Measurements from ENCODE around the gene INTS11. TPM values are rescaled to one million over a fixed set of nuclear protein-coding genes. Genes with fewer than 3 reads are reported as not detected.
"Not testable (repeated sequence)": the region's sequence is repeated elsewhere in the genome, so short reads cannot be mapped to it uniquely, and the experiment has no call there.

Gene INTS11
- 28.9 TPM for total RNA-seq

DNA sequence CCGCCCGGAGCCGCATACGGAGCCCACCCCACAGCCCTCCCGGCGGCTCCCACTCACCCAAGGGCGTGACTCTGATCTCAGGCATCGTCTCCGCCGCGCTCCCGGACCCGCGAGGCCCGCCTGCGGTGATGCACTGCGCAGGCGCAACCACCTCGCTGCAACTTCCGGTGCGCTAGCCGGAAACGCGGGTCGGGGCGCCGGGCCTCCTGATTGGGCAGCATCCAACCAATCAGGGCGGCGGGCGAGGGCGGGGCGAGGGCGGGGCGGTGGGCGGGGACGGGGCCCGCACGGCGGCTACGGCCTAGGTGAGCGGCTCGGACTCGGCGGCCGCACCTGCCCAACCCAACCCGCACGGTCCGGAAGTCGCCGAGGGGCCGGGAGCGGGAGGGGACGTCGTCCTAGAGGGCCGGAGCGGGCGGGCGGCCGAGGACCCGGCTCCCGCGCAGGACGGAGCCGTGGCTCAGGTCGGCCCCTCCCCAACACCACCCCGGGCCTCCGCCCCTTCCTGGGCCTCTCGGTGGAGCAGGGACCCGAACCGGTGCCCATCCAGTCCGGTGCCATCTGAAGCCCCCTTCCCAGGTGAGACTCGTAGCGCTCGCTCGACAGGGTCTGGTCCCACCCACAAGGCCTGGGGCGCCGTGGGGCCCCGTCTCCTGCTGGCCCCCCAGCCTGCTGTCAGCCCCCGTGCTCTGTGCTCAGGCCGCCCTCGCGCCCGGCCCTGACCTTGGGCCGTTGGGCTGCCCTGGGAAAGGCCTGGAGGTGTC, at the start of gene INTS11, which contains the start of gene CPTP:
Gene INTS11 (minus strand): TSS at position 137 of the 764 bp plus-strand sequence. CDS start 52 bp downstream, at position 85.
Gene CPTP (plus strand): TSS at position 279 of the 764 bp plus-strand sequence. CDS start 2,109 bp downstream, outside the sequence.
- FAIRE-seq (no peak), DNase-seq (ENCODE audit: low spot score in 2 of 2) (peak; percentile 96 to 98)

DNA sequence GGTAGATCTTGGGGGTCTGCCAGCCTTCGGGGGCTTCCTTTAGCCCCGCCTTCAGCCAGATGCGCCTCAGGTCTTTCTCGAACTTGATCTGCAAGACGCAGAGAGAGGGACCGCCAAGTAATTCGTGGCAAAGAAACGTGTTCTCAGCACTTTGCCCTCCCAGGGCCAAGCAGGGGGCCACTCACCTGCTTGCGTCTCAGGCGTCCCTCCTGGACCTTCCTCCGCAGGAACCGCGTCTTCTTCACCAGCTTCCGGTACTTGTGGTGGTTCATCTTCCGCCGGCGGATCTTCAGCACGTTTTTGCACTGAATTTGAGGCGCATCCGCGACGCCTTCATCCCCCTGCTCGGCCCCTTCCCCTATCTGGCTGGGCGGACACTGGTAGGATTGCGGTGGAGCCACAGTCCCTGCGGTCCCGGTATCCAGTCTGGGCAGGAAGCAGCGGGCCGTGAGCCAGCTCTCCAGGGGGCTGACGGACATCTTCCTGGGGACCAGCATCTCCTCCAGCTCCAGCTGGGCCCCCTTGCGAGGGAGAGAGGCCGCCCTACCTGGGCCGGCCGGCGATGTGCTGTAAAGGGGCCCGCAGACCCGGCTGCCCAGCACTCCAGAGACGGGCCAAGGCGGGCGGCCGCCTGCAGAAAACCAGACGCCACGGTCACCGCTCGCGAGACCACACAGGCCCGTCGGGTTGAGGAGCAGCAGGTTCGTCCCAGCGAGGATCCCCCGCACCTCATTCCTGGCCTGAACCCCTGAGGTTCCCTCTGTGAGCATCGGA, 49.5 kb upstream of the INTS11 start:
- FAIRE-seq (no peak), DNase-seq (ENCODE audit: low spot score in 2 of 2) (no peak)

DNA sequence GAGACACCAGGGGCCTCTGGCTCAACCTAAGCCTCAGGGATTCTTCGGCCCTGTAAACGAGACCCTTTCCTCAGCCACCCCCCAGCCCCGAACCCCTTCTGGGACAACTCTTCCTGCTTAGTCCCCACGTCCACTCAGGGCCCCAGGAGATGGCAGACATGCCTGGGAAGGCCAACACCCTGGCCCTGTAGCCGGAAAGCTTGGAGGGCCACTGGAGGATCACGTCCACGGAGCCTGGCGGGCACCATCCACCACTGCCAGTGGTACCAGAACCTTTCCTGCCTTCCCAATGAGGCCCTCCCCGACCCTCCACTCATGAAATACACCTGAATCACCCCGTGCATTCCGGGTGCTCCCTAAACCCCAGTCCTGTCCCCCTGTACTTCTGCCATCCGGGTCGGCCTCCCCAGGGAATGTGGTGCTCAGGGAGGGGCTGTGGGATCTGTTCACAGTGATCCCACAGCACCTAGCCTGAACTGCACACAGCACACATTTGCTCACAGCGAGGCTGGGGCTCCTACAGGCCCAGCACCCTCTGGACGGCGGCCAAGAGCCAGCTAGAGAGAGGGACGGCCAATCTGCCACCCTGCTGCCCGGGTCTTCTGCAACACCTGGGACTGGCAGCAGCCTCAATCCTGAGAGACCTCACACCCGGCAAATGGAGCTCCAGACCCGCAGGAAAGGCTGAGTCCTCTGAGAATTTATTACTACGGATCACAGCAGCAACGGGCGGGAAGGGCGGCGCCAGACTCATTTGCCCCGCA, 48.8 kb upstream of the INTS11 start:
- DNase-seq (ENCODE audit: low spot score in 2 of 2) (no peak), FAIRE-seq (no peak)

DNA sequence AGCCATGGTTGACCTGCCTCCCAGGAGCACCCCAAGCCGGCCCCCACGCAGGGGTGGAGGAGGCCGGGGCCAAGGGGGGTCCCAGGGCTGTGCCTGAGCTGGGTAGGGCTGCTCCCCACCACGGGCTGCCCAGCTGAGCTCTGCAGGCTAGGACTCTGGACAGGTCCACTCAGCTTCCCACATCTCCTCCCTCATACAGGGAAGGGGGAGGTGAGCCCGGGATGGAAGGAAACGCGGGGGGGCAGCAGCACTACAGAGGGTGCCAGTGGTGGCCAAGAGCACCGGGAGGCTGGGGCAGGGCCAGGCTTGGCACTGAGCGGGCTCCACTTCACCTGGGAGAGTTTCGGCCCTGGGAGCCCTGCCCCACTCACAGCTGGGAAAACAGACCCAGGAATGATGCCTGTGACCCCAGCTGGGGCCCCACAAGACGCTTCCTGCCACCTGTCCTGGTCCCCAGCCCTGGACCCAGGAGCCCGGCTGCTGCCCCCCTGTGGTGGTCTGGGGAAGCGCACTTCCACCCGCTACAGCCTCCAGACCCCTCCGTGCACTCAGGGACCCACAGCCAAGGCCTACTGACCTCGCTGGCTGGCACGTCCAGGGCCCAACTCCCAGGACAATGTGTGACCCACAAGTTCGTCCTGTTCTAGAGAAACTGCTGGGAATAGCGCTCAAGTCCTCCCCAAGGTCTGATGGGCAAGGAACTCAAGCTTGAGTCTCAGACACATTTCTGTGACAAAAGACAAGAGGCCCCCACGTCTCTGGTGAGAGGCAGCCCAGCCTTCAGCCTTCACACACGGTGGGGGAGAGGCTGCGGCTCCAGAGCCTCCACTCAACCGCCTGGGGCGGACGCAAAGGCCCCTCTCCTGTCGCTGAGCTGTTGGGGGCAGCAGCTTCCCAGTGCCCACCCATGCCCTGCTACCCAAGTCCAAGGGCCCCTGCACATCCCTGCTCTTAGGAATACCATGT, 47.6 kb upstream of the INTS11 start:
- no peak for FAIRE-seq
- DNase-seq (ENCODE audit: low spot score in 2 of 2): peak; percentile 74 to 83

DNA sequence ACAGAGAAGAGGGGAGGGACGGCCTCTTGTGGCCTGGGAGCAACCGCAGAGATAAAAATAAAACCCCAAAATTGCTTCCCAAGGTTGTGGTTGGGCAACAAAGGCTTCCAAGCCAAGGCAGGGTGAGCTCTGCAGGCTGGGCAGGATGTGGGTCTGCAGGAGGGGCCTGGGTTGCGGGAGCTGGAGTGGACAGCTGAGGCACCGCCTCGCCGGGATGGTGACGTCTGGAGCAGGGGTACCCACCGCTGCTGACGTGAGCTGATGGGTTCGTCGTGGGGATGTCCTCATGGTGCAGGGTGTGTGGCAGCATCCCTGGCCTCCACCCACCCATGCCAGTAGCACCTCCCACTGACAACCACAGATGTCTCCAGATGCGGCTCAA, 46.9 kb upstream of the INTS11 start:
- DNase-seq (ENCODE audit: low spot score in 2 of 2) (no peak), FAIRE-seq (no peak)

DNA sequence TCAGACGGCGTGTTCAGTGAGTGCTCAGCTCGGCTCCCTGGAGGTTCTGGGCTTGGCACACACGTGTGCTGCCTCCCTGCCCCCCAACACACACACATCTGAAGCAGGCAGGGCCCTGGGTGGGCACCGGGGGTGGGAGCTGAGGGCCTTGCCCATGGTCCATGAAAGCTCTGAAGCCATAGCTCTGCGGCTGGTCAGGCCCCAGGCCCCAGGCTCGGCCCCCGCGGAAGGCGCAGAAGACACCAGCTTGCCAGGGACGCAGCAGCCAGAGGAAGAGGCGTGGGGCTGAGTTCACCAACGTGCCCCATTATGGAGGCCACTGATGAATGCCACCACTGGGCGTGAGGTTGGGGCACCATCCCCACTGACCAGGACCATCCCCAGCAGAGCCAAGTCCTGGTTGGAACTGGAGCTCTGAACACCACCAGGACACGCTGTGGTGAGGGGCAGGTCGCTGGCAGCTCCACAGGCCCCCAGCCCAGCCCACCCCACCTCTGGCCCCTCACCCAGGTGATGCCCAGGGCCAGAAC, 46.4 kb upstream of the INTS11 start:
- FAIRE-seq (no peak), DNase-seq (ENCODE audit: low spot score in 2 of 2) (no peak)

DNA sequence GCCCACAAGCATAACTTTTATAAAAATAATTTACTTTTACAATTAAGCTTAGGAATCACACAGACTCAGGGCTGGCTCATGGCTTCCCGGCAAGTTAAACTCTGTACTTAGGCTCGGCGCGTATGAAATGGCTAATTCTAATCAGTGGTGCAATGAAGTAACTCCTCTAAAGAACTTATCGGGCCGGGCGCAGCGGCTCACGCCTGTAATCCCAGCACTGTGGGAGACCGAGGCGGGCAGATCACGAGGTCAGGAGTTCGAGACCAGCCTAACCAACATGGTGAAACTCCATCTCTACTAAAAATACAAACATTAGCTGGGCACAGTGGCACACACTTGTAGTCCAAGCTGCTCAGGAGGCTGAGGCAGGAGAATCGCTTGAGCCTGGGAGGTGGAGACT, 45.6 kb upstream of the INTS11 start:
- not testable (repeated sequence) for FAIRE-seq

DNA sequence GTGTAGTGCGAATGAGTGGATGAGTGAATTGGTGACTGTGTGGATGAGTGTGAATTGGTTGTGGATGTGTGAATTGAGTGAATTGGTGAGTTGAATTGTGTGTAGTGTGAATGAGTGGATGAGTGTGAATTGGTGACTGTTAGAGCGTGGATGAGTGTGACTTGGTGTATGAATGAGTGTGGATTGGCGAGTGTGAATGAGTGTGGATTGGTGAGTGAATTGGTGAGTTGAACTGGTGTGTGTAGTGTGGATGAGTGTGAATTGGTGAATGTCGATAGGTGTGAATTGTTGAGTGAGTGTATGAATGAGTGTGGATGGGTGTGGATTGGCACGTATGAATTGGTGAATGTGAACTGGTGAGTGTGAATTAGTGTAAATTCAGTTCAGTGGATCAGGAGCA, 42.9 kb upstream of the INTS11 start:
- no peak for DNase-seq (ENCODE audit: low spot score in 2 of 2)
- no peak for FAIRE-seq

More for the DNA sequence above, 45.6 kb upstream of the INTS11 start:
- not testable (repeated sequence) for DNase-seq (ENCODE audit: low spot score in 2 of 2)

DNA sequence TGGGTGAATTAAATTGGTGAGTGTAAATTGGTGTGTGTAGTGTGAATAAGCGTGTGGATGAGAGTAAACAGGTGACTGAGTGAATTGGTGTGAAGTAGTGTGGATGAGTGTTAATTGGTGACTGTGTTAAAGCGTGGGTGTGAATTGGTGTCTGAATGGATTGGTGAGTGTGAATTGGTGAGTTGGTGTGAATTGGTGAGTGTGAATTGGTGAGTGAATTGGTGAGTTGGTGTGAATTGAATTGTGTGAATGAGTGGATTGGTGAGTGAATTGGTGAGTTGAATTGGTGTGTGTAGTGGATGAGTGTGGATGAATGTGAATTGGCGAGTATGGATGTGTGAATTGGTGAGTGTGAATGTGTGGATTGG, 42.2 kb upstream of the INTS11 start:
- DNase-seq (ENCODE audit: low spot score in 2 of 2) (no peak), FAIRE-seq (no peak)

DNA sequence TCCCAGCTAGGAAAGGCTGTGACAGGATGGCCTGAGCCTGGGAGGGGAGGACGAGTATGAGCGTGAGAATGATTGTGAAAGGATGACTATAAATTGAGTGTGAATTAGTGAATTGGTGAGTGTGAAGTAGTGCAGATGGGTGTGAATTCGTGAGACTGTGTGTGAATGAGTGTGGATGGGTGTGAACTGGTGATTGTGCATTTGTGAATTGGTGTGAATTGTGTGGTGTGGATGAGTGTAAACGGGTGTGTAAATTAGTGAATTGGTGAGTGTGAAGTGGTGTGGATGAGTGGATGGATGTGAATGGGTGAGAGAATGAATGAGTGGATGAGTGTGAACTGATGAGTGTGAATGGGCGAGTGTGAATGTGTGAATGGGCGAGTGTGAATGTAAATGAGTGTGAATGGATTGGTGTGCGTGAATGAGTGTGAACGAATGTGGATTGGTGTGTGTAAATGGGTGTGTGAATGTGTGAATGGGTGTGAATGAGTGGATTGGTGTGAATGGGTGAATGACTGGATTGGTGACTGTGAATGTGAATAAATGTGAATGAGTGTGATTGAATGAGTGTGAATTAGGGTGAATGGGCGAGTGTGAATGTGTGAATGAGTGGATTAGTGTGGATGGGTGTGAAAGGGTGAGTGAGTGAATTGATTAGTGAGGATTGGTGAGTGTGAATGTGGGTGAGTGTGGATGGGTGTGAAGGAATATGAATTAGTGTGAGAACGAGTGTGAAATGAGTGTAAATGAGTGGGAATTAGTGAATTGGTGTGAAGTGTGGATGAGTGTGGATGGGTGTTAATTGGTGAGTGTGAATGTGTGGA, 41.6 kb upstream of the INTS11 start:
- DNase-seq (ENCODE audit: low spot score in 2 of 2) (no peak), FAIRE-seq (no peak)

DNA sequence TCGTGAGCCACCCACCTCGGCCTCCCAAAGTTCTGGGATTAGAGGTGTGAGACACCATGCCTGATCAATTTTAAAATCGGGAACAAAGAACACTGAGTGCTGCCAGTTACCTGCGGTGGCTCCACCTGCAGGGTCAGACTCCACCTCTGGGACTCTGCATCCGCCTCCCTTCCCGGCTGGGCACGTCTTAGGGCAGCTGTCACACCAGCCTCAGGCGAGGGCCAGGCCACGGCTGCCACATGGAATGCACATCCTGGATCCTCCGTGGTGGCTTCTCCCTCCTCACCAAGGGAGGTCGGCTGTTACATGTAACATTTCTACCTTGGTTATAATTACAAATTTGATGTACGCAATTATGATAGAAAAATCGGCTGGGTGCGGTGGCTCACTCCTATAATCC, 39.8 kb upstream of the INTS11 start:
- DNase-seq (ENCODE audit: low spot score in 2 of 2) (no peak), FAIRE-seq (no peak)

DNA sequence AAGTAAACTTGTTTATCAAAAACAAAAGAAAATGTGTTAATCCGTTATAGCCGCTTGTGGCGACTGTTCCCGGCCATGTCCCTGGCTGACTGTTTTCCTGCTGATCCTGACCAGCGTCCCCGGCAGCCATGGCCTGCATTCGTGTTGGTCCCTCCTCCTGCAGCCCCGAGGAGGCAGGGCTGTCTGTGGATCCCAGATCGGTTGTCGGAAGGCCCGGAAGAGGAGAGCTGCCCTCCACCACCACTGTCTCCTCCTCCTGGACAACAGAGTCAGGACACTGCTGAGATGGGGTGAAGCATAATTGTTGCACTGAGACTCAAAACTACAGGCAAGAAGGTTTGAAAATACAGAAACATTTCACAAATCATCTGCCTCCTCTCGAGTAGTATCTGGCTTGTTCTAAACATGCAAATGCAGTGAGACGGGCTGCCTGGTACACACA, 37.5 kb upstream of the INTS11 start:
- DNase-seq (ENCODE audit: low spot score in 2 of 2) (no peak), FAIRE-seq (no peak)

DNA sequence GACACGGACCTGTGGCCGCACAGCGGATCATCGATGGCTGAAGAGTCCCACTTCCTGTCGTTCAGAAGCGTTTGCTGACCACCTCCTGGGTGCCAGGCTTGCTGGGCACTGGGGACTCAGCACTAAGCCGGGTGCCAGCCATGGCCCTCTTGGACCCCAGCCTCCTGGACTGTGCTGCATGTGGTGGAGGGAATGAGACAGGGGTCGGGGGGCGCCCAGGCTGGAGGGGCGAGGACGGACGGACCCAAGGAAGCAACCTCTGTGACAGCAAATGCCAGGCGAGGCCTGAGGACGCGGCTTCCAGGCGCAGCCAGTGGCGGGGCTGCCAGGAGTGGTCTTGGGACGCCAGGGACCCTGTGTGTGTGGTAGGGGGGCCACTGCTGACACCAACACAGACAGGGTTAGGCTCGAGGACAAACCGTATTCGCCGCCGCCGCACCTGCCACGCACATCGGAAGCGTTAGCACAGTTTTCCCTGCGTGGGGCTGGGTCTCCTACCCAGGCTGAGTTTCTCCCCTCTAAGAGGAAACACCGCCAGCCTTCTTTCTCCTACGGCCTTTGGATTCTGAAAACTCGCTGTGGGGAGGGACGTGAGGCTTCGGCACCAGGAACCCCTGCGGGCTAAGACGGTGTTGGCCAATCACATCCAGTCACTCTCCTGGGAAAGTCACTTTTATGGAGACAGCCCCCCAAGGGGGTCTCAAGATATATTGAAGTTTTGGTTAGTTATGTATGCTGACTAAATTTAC, 36.9 kb upstream of the INTS11 start:
- no peak for DNase-seq (ENCODE audit: low spot score in 2 of 2)
- no peak for FAIRE-seq

DNA sequence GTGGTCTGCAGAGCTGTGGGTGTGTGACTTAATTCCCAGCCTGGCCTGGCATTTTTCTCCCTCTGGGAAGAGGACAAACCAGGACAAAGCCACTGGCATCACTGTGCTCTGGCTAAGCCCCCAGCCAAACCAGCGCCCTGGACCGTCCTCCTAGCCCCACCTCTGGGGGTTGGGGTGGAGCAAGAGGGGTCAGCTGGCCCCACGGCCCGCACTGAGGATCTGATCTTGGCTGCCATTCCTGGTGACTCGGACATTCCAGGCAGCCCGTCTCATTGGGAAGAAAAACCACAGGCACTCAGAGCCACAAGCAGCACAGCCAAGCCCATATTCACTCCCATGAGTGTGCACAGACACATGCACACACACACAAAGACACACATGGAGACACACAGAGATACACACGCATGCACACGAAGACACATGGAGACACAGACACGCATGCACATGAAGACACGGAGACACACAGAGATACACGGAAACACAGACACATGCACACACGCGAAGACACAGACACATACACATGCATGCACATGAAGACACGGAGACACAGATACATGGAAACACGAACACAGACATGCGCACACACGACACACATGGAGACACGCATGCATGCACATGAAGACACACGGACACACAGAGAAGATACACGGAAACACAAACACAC, 36.2 kb upstream of the INTS11 start:
- DNase-seq (ENCODE audit: low spot score in 2 of 2) (no peak), FAIRE-seq (no peak)

DNA sequence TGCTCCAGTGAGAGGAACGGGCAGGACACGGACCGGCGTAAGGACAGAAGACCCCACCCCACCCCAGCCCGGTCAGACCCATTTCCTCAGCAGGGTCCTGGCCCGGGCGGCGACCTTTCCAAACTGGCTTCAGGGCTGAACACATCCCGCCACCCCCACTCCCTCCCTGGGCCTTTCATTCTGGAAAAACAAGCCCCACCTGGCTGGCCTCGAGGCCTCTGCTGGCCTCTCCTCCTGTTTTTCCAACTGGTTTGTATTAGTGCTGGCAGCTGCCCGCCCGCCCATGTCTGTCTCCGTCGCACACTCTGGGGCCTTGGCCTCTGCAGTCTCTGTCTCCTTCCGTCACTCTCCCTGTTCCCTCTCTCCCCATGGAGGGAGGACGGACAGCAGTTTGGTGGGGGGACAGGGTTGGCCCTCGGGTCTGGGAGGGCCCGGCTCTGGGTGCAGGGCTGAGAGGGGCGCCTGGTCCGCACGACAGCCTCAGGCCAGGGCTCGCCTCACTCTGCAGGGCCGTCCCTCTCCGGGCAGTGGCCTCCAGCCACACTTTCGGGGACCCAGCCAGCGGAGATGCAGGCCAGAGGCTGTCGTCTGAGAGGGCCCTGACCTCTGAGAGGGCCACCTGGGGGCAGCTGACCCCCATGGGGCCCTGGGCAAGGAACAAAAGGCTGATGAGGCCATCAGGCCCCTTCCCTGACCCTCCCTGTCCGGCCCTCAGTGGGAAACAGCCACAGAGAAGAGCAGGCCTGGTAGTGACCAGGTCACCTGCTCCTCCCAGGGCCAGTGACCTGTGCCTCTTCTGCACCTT, 35.4 kb upstream of the INTS11 start:
- FAIRE-seq (no peak), DNase-seq (ENCODE audit: low spot score in 2 of 2) (no peak)

DNA sequence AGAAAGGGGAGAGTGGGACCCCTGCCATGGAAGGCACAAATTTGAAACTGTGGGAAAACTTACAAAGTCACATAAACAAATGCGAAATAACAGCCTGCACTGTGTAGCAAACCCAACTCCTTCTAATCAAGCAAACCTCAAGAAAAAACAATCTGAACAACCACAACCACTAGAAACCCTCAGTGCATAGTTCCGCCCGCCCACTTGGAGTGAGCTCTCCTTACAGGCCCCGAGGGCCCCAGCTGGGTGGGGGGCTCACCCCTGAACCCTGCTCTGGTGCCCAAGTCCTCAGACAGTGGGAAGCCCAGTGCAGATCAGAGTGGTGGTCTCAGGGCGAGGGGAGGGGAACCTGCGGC, 34.8 kb upstream of the INTS11 start:
- DNase-seq (ENCODE audit: low spot score in 2 of 2) (no peak), FAIRE-seq (no peak)

Measured in frontal cortex (tissue), 4 donors.